Mesothelial cell of epicardium (in vitro differentiated cells): Measurements from ENCODE around the gene MEGF10. TPM values are rescaled to one million over a fixed set of nuclear protein-coding genes. Genes with fewer than 3 reads are reported as not detected.

Source experiments
- DNase-seq, 2 experiments: peaks; one replicate each; pipeline ENCODE4 v3.0.0; 2021; ENCODE audit warnings: low spot score in 2 of 2; ENCODE audit not compliant: unreplicated experiment in 2 of 2
- H3K27ac Mint-ChIP-seq: 2 replicates; pipeline ENCODE4 v1.8.0; 2021; ENCODE audit warnings: mixed read lengths
- H3K27me3 Mint-ChIP-seq: 2 replicates; pipeline ENCODE4 v1.8.0; 2021; ENCODE audit warnings: low read depth, mixed read lengths
- H3K36me3 Mint-ChIP-seq: 2 replicates; pipeline ENCODE4 v1.8.0; 2021; ENCODE audit warnings: mixed read lengths
- H3K4me1 Mint-ChIP-seq: 2 replicates; pipeline ENCODE4 v1.8.0; 2021; ENCODE audit warnings: mixed read lengths
- H3K4me3 Mint-ChIP-seq: 2 replicates; pipeline ENCODE4 v1.8.0; 2021; ENCODE audit warnings: mild to moderate bottlenecking, moderate library complexity, mixed read lengths
- H3K9me3 Mint-ChIP-seq: 2 replicates; pipeline ENCODE4 v1.8.0; 2021; ENCODE audit warnings: mixed read lengths
- total RNA-seq: library from RNA; stranded (reverse); gene quantifications from 3 replicates; pipeline ENCODE4 v1.2.1, GENCODE V29; 2021
- TF ChIP-seq, protein P1 (sequence below): fragments of 200-600 bp; sonication (generic); IDR thresholded peaks from one replicate; pipeline ENCODE4 v1.5.0; 2021; ENCODE audit warnings: antibody characterized with exemption; ENCODE audit not compliant: unreplicated experiment

Gene MEGF10
- total RNA-seq, 1 donor from 2014 or later: 3.0 TPM

GRCh38 chr5:127275641-127276193 is 14.9 kb upstream of the MEGF10 start:
- Mint-ChIP-seq H3K36me3 (no peaks in the 10 kb centered on the region), H3K9me3 (peaks cover 9% of the 10 kb centered on the region), H3K4me3 (no peak overlapping the region), H3K4me1 (no peaks in the 10 kb centered on the region), H3K27ac (no peak overlapping the region), H3K27me3 (peaks cover 6% of the 10 kb centered on the region)
- TF ChIP-seq, protein P1, sequence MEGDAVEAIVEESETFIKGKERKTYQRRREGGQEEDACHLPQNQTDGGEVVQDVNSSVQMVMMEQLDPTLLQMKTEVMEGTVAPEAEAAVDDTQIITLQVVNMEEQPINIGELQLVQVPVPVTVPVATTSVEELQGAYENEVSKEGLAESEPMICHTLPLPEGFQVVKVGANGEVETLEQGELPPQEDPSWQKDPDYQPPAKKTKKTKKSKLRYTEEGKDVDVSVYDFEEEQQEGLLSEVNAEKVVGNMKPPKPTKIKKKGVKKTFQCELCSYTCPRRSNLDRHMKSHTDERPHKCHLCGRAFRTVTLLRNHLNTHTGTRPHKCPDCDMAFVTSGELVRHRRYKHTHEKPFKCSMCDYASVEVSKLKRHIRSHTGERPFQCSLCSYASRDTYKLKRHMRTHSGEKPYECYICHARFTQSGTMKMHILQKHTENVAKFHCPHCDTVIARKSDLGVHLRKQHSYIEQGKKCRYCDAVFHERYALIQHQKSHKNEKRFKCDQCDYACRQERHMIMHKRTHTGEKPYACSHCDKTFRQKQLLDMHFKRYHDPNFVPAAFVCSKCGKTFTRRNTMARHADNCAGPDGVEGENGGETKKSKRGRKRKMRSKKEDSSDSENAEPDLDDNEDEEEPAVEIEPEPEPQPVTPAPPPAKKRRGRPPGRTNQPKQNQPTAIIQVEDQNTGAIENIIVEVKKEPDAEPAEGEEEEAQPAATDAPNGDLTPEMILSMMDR: no peak
- no peak for DNase-seq

DNA sequence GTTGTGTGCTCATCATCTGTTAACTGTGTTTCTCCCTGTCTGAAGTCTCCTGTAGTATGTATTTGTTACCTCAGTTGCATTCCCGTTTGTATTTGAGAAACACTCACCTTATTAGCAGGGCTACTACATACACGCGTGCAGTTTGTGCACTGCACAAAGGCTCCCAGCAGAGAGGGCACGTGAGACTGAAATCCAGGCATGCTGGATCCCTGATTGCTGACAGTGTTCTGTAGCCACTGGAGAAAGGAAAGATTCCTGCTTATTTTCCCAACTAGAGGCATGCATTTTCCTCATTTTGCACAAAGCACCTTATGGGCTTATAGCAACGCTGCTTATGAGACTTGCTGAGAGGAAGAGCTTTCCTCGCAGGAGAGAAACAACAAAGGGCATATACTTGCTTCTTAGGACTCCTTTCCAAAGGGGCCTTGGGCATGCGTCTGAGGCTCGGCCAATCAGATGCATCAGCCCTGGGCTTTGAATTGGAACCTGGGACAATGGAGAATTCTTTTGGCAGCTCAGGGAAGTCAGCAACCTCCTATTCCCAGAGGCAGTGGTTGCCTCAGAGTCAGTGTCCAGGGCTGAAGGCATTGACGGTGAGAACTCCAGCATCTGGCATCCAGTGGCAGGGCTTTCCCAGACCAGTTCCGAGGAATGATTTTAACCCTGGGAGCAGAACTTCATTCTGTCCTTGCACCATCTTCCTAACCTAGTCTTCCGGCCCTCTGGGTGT is 9.9 kb upstream of the MEGF10 start:
- no peaks in the 10 kb centered on the region for H3K9me3 Mint-ChIP-seq
- no peak overlapping the region for H3K27ac Mint-ChIP-seq
- DNase-seq: no peak
- no peak overlapping the region for H3K4me3 Mint-ChIP-seq
- H3K36me3 Mint-ChIP-seq: no peaks in the 10 kb centered on the region
- TF ChIP-seq, protein P1: no peak
- peaks cover 7% of the 10 kb centered on the region for H3K4me1 Mint-ChIP-seq
- H3K27me3 Mint-ChIP-seq: peaks cover 37% of the 10 kb centered on the region

- TF ChIP-seq, protein P1: no peak
- DNase-seq: no peak
- H3K27me3 Mint-ChIP-seq: peaks cover 41% of the 10 kb centered on the region
- no peaks in the 10 kb centered on the region for H3K9me3 Mint-ChIP-seq
- no peak overlapping the region for H3K27ac Mint-ChIP-seq
- no peaks in the 10 kb centered on the region for H3K36me3 Mint-ChIP-seq
- H3K4me3 Mint-ChIP-seq: no peak overlapping the region
- H3K4me1 Mint-ChIP-seq: peaks cover 7% of the 10 kb centered on the region
Observed at GRCh38 chr5:127281609-127282008, 9.0 kb upstream of the MEGF10 start.

DNA sequence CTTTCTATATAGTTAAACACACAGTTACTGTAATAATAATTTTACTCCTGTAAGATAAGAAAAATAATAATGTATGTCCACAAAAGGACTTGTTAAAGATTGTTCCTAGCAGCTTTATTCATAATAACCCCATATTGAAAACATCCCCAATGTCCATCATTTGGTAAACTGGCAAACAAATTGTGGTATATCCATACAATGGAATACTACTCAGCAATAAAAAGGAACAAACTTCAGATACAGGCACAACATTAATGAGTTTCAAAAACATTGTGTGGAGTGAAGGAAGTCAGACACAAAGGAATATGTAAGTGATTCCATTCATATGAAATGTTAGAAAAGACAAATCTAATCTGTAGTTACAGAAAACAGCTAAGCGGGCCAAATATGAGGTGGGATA is 1.9 kb upstream of the MEGF10 start:
- H3K27me3 Mint-ChIP-seq: peaks cover 69% of the 10 kb centered on the region
- peaks cover 21% of the 10 kb centered on the region for H3K4me1 Mint-ChIP-seq
- H3K9me3 Mint-ChIP-seq: peaks cover 8% of the 10 kb centered on the region
- H3K4me3 Mint-ChIP-seq: no peak overlapping the region
- no peaks in the 10 kb centered on the region for H3K36me3 Mint-ChIP-seq
- TF ChIP-seq, protein P1: no peak
- DNase-seq: no peak
- no peak overlapping the region for H3K27ac Mint-ChIP-seq

GRCh38 chr5:127290946-127291693 is 524 bp downstream of the MEGF10 start:
- Mint-ChIP-seq H3K4me3 (peak overlapping the region; percentile 77), H3K4me1 (peaks cover 14% of the 10 kb centered on the region), H3K27me3 (peaks cover 75% of the 10 kb centered on the region), H3K9me3 (peaks cover 8% of the 10 kb centered on the region), H3K36me3 (no peaks in the 10 kb centered on the region), H3K27ac (no peak overlapping the region)
- DNase-seq: no peak
- TF ChIP-seq, protein P1: no peak
